Measurements from ENCODE around the gene TCEAL3. TPM values are rescaled to one million over a fixed set of nuclear protein-coding genes. Genes with fewer than 3 reads are reported as not detected.

TCEAL3 gene
- total and polyA plus RNA-seq, 2 of the 8 experiments (the other 6 are each of a cell fraction or from before 2014, with no cell fraction given), result 4.4 to 12.0 TPM

- Histone ChIP-seq H3K27ac (ENCODE audit: low read depth, low read length) (no peak overlapping the region), H3K56ac (replicated peaks; ENCODE audit: insufficient read length, low read depth, low read length) (no peak overlapping the region), H3K18ac (ENCODE audit: extremely low read depth, low read length) (no peak overlapping the region), H3K27me3 (replicated peaks in 1 of 4; ENCODE audit: control insufficient read depth in 3 of 4, extremely low read depth in 1 of 4, insufficient read depth in 3 of 4, low read length in 3 of 4) (no peaks in the 10 kb centered on the region), H2BK5ac (ENCODE audit: low read depth, low read length) (no peak overlapping the region), H3K4me2 (ENCODE audit: insufficient read depth in 1 of 2, low read depth in 2 of 2, low read length in 2 of 2) (no peak overlapping the region), H4K5ac (ENCODE audit: insufficient read length, low read depth, low read length) (no peak overlapping the region), H3K4me1 (replicated peaks in 1 of 4; ENCODE audit: control insufficient read depth in 3 of 4, insufficient read depth in 4 of 4, low read length in 3 of 4) (peaks cover 0 to 3% (median 0%) of the 10 kb centered on the region in 4 experiments; a peak in 1 of 7 replicates), H3K79me2 (ENCODE audit: control insufficient read depth in 1 of 2, insufficient read depth in 2 of 2, low read length in 2 of 2) (no peaks in the 10 kb centered on the region), H3K9me3 (ENCODE audit: insufficient read depth in 2 of 2, low read depth in 1 of 2, low read length in 1 of 2) (no peaks in the 10 kb centered on the region), H2AK5ac (ENCODE audit: low read depth, low read length) (no peak overlapping the region), H2BK15ac (ENCODE audit: low read length) (no peak overlapping the region), H2BK120ac (replicated peaks; ENCODE audit: low read depth, low read length) (no peak overlapping the region), H2BK12ac (ENCODE audit: low read depth, low read length) (no peak overlapping the region), H3K36me3 (ENCODE audit: control insufficient read depth in 2 of 4, insufficient read depth in 4 of 4, low read length in 3 of 4) (no peaks in the 10 kb centered on the region; a peak in 1 of 8 replicates), H4K91ac (replicated peaks; ENCODE audit: insufficient read length, low read length) (no peak overlapping the region), H3K4me3 (ENCODE audit: extremely low read depth in 1 of 4, insufficient read depth in 2 of 4, low read depth in 3 of 4, low read length in 4 of 4) (no peak overlapping the region), H3K14ac (ENCODE audit: insufficient read length) (no peak overlapping the region), H3K23ac (ENCODE audit: insufficient read length) (no peak overlapping the region), H3K23me2 (ENCODE audit: low read depth, low read length) (peaks cover 2% of the 10 kb centered on the region; the same call in 1 of the 2 replicates), H4K8ac (ENCODE audit: extremely low read depth, insufficient read depth, low read length) (no peak overlapping the region), H4K20me1 (replicated peaks in 1 of 2; ENCODE audit: control insufficient read depth in 1 of 2, insufficient read depth in 2 of 2, low read length in 2 of 2) (no peaks in the 10 kb centered on the region), H2BK20ac (ENCODE audit: low read length) (no peak overlapping the region), H3K79me1 (ENCODE audit: low read depth, low read length) (no peaks in the 10 kb centered on the region), H2AFZ (ENCODE audit: low read length) (no peak overlapping the region), H3K4ac (replicated peaks; ENCODE audit: insufficient read length, low read depth, low read length) (no peak overlapping the region), H3K9ac (replicated peaks in 1 of 4; ENCODE audit: extremely low read depth in 1 of 4, low read depth in 3 of 4, low read length in 3 of 4) (no peak overlapping the region)
- TF ChIP-seq BCL11A (IDR thresholded peaks at IDR 0.05; ENCODE audit: low read depth in 2 of 2, low read length in 2 of 2), result no peak
- ChIA-PET POLR2A (ENCODE audit: partially characterized antibody) (no interaction called here), CTCF (ENCODE audit: partially characterized antibody) (no interaction called here)
- DNase-seq (ENCODE audit: low read depth in 1 of 2, low spot score in 2 of 2), result no peak
- no peak for FAIRE-seq
- WGBS, 2 experiments (ENCODE audit: extremely low coverage in 1 of 2, insufficient coverage in 1 of 2, insufficient read length in 1 of 2, insufficient replicate concordance in 2 of 2, low coverage in 1 of 2, low lambda C conversion rate in 2 of 2, missing lambda C conversion rate in 1 of 2), result 82% methylated on average over 1 of the region's 1 CpG; no CpG with 5 or more reads in 1 of the 2 experiments
Observed at GRCh38 chrX:103613362-103613890, 5.7 kb downstream of the TCEAL3 start.
